Kidney glomerular epithelial cell (primary cell): Measurements from ENCODE around the gene DAP.

Source experiments
- DNase-seq: peaks from one replicate; lab custom pipeline; 2025; lab: John Stamatoyannopoulos, UW

DAP gene

GRCh38 chr5:10690460-10691440 is 70.3 kb downstream of the DAP start:
- DNase-seq, result peak; percentile 84

- DNase-seq, result peak; percentile 34
These were observed 71.5 kb downstream of the DAP start for GRCh38 chr5:10689391-10690081.

GRCh38 chr5:10688651-10689171 is 72.3 kb downstream of the DAP start:
- no peak for DNase-seq

GRCh38 chr5:10686890-10687289 is 74.1 kb downstream of the DAP start:
- DNase-seq, result no peak

GRCh38 chr5:10685115-10685521 is 75.9 kb downstream of the DAP start:
- DNase-seq, result no peak

GRCh38 chr5:10684303-10685086 is 76.5 kb downstream of the DAP start:
- DNase-seq, result no peak

- DNase-seq, result no peak
These were observed 78.1 kb downstream of the DAP start for GRCh38 chr5:10682801-10683525.

GRCh38 chr5:10681731-10682679 is 79.0 kb downstream of the DAP start:
- no peak for DNase-seq

GRCh38 chr5:10680876-10681481 is 80.1 kb downstream of the DAP start:
- DNase-seq, result no peak

- no peak for DNase-seq
These were observed 81.6 kb downstream of the DAP start for GRCh38 chr5:10679336-10679988.

- DNase-seq, result peak; percentile 62
These were observed 82.8 kb downstream of the DAP start for GRCh38 chr5:10678244-10678643.

- no peak for DNase-seq
These were observed 83.5 kb downstream of the DAP start for GRCh38 chr5:10677533-10677932.

GRCh38 chr5:10676946-10677345 is 84.1 kb downstream of the DAP start:
- no peak for DNase-seq

GRCh38 chr5:10676224-10676623 is 84.8 kb downstream of the DAP start:
- DNase-seq, result no peak

- no peak for DNase-seq
These were observed 85.8 kb downstream of the DAP start for GRCh38 chr5:10675177-10675700.

GRCh38 chr5:10674582-10674981 is 86.5 kb downstream of the DAP start:
- no peak for DNase-seq

GRCh38 chr5:10674096-10674495 is 86.9 kb downstream of the DAP start:
- no peak for DNase-seq

GRCh38 chr5:10673407-10673806 is 87.6 kb downstream of the DAP start:
- no peak for DNase-seq

- DNase-seq, result no peak
These were observed 88.0 kb downstream of the DAP start for GRCh38 chr5:10673017-10673389.
